Measurements from ENCODE around the gene SEMA3A.
A peak's percentile ranks its signal among the peaks of the same experiment; 100 is the strongest.

SEMA3A gene

GRCh38 chr7:83987764-83988163 is 206.8 kb downstream of the SEMA3A start:
- no peak for DNase-seq

GRCh38 chr7:83985821-83986220 is 208.8 kb downstream of the SEMA3A start:
- DNase-seq, result no peak

- no peak for DNase-seq
These were observed 210.0 kb downstream of the SEMA3A start for GRCh38 chr7:83984591-83984990.

GRCh38 chr7:83984076-83984475 is 210.5 kb downstream of the SEMA3A start:
- no peak for DNase-seq

- DNase-seq, result no peak
These were observed 211.0 kb downstream of the SEMA3A start for GRCh38 chr7:83983606-83984005.

- DNase-seq, result peak; percentile 49
These were observed 218.3 kb downstream of the SEMA3A start for GRCh38 chr7:83976302-83976701.

- no peak for DNase-seq
These were observed 224.5 kb downstream of the SEMA3A start for GRCh38 chr7:83970081-83970480.

- DNase-seq, result no peak
These were observed 230.3 kb downstream of the SEMA3A start for GRCh38 chr7:83964318-83964717.

- DNase-seq, result no peak
These were observed 237.3 kb downstream of the SEMA3A start for GRCh38 chr7:83957333-83957732.

GRCh38 chr7:83956104-83956503 is 238.5 kb downstream of the SEMA3A start:
- DNase-seq, result no peak

- no peak for DNase-seq
These were observed 242.4 kb downstream of the SEMA3A start for GRCh38 chr7:83952236-83952635.

- DNase-seq, result no peak
These were observed 247.3 kb downstream of the SEMA3A start for GRCh38 chr7:83947260-83947659.

- no peak for DNase-seq
These were observed 247.8 kb downstream of the SEMA3A start for GRCh38 chr7:83946801-83947200.

- DNase-seq, result no peak
These were observed 253.3 kb downstream of the SEMA3A start for GRCh38 chr7:83941300-83941699.

GRCh38 chr7:83937930-83938329 is 256.7 kb downstream of the SEMA3A start:
- DNase-seq, result no peak

GRCh38 chr7:83936056-83936708 is 258.4 kb downstream of the SEMA3A start:
- peak; percentile 42 for DNase-seq

- DNase-seq, result no peak
These were observed 260.4 kb downstream of the SEMA3A start for GRCh38 chr7:83934118-83934734.

GRCh38 chr7:83931968-83932367 is 262.6 kb downstream of the SEMA3A start:
- DNase-seq, result no peak

GRCh38 chr7:83930262-83930661 is 264.3 kb downstream of the SEMA3A start:
- DNase-seq, result no peak

GRCh38 chr7:83925860-83926259 is 268.7 kb downstream of the SEMA3A start:
- DNase-seq, result no peak

GRCh38 chr7:83921941-83922607 is 272.5 kb downstream of the SEMA3A start:
- DNase-seq, result no peak

- DNase-seq, result peak; percentile 13
These were observed 273.2 kb downstream of the SEMA3A start for GRCh38 chr7:83921271-83921940.

- no peak for DNase-seq
These were observed 276.4 kb downstream of the SEMA3A start for GRCh38 chr7:83918142-83918541.

GRCh38 chr7:83913174-83913573 is 281.4 kb downstream of the SEMA3A start:
- no peak for DNase-seq

Measured in NCI-H1694 (cell line).